OCI-LY1 (cell line): Measurements from ENCODE around the gene ABCB10.

Experiments used
- H2AFZ ChIP-seq: fragments of 200-600 bp; sonication (generic), shearing (Covaris generic); 2 replicates; pipeline ENCODE4 v1.6.0; 2014; ENCODE audit warnings: antibody characterized with exemption, mild to moderate bottlenecking, low read length
- H3F3A ChIP-seq: fragments of 200-600 bp; sonication (generic), shearing (Covaris generic); 2 replicates; pipeline ENCODE4 v1.6.0; 2014; ENCODE audit warnings: mild to moderate bottlenecking, antibody characterized with exemption, low read length, moderate library complexity; ENCODE audit not compliant: insufficient read depth
- H3K27ac ChIP-seq: fragments of 200-600 bp; sonication (generic); 2 replicates; pipeline ENCODE4 v1.5.1; 2014; ENCODE audit warnings: low read length, mixed run types, mild to moderate bottlenecking, low read depth; ENCODE audit not compliant: poor library complexity, severe bottlenecking
- H3K27me3 ChIP-seq: fragments of 200-600 bp; sonication (generic); 2 replicates; pipeline ENCODE4 v1.6.0; 2014; ENCODE audit warnings: antibody characterized with exemption, mild to moderate bottlenecking, low read length, moderate library complexity; ENCODE audit not compliant: insufficient read depth
- H3K36me3 ChIP-seq: fragments of 200-600 bp; sonication (generic); 2 replicates; pipeline ENCODE4 v1.6.1; 2014; ENCODE audit warnings: mild to moderate bottlenecking, antibody characterized with exemption, low read length, moderate library complexity, mixed read lengths; ENCODE audit not compliant: insufficient read depth
- H3K4me1 ChIP-seq: fragments of 200-600 bp; sonication (generic); 2 replicates; pipeline ENCODE4 v1.5.1; 2014; ENCODE audit warnings: mild to moderate bottlenecking, low read length, moderate library complexity; ENCODE audit not compliant: insufficient read depth, severe bottlenecking
- H3K4me2 ChIP-seq: fragments of 200-600 bp; sonication (generic), shearing (Covaris generic); 2 replicates; pipeline ENCODE4 v1.6.1; 2014; ENCODE audit warnings: low read length
- H3K4me3 ChIP-seq: fragments of 200-600 bp; sonication (generic); 2 replicates; pipeline ENCODE4 v1.5.1; 2014; ENCODE audit warnings: low read length, low read depth, mild to moderate bottlenecking, mixed read lengths; ENCODE audit not compliant: poor library complexity, severe bottlenecking
- H3K79me2 ChIP-seq: fragments of 200-600 bp; shearing (Covaris generic); 2 replicates; pipeline ENCODE4 v1.6.1; 2016; ENCODE audit warnings: mixed run types, low read length, mixed read lengths; ENCODE audit not compliant: insufficient read depth
- H3K9ac ChIP-seq: fragments of 200-600 bp; sonication (generic), shearing (Covaris generic); 2 replicates; pipeline ENCODE4 v1.6.1; 2014; ENCODE audit warnings: mild to moderate bottlenecking, low read length, mixed read lengths
- H3K9me2 ChIP-seq: fragments of 200-600 bp; sonication (generic), shearing (Covaris generic); 2 replicates; pipeline ENCODE4 v1.6.1; 2014; ENCODE audit warnings: low read depth, mild to moderate bottlenecking, low read length, mixed read lengths
- H3K9me3 ChIP-seq: fragments of 200-600 bp; shearing (Covaris generic); 2 replicates; pipeline ENCODE4 v1.6.1; 2014; ENCODE audit warnings: low read length, mixed read lengths
- H4K20me1 ChIP-seq: fragments of 200-600 bp; sonication (generic), shearing (Covaris generic); 2 replicates; pipeline ENCODE4 v1.6.0; 2016; ENCODE audit warnings: mild to moderate bottlenecking, low read length; ENCODE audit not compliant: insufficient read depth
- EZH2 ChIP-seq: fragments of 200-600 bp; sonication (generic), shearing (Covaris generic); IDR thresholded peaks from 2 replicates; pipeline ENCODE4 v1.8.0; 2017; ENCODE audit warnings: borderline replicate concordance, mixed run types, mild to moderate bottlenecking, antibody characterized with exemption, low read length, moderate library complexity, mixed read lengths
- TF ChIP-seq, protein P1 (sequence below): fragments of 200-600 bp; sonication (generic), shearing (Covaris generic); IDR thresholded peaks from 2 replicates; pipeline ENCODE4 v1.5.1; 2017; ENCODE audit warnings: mild to moderate bottlenecking, antibody characterized with exemption, low read length, moderate library complexity, mixed read lengths

ABCB10 gene

DNA sequence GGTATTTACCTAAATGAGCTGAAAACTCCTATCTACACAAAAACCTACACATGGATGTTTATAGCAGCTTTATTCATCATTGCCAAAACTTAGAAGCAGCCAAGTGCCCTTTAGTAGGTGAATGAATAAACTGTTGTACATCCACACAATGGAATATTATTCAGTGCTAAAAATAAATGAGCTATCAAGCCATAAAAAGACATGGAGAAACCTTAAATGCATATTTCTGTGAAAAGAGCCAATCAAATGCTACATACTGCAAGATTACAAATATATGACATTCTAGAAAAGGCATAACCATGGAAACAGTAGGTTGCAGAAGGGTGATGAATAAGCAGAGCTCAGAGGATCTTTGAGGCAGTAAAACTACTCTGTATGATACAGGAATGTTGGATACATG lies 23.3 kb downstream of the ABCB10 start:
- H3K4me1 ChIP-seq: no peaks in the 10 kb centered on the region
- H3K79me2 ChIP-seq: no peaks in the 10 kb centered on the region
- no peak overlapping the region for H3K4me2 ChIP-seq
- no peak overlapping the region for H3K27ac ChIP-seq
- peaks cover 71% of the 10 kb centered on the region for H3K36me3 ChIP-seq
- TF ChIP-seq, protein P1, sequence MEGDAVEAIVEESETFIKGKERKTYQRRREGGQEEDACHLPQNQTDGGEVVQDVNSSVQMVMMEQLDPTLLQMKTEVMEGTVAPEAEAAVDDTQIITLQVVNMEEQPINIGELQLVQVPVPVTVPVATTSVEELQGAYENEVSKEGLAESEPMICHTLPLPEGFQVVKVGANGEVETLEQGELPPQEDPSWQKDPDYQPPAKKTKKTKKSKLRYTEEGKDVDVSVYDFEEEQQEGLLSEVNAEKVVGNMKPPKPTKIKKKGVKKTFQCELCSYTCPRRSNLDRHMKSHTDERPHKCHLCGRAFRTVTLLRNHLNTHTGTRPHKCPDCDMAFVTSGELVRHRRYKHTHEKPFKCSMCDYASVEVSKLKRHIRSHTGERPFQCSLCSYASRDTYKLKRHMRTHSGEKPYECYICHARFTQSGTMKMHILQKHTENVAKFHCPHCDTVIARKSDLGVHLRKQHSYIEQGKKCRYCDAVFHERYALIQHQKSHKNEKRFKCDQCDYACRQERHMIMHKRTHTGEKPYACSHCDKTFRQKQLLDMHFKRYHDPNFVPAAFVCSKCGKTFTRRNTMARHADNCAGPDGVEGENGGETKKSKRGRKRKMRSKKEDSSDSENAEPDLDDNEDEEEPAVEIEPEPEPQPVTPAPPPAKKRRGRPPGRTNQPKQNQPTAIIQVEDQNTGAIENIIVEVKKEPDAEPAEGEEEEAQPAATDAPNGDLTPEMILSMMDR: no peak
- no peak for TF ChIP-seq EZH2
- no peaks in the 10 kb centered on the region for H3K9me2 ChIP-seq
- no peaks in the 10 kb centered on the region for H3K27me3 ChIP-seq
- no peaks in the 10 kb centered on the region for H3F3A ChIP-seq
- H2AFZ ChIP-seq: no peak overlapping the region
- H3K9ac ChIP-seq: no peak overlapping the region
- H4K20me1 ChIP-seq: no peaks in the 10 kb centered on the region
- H3K9me3 ChIP-seq: no peaks in the 10 kb centered on the region
- no peak overlapping the region for H3K4me3 ChIP-seq

DNA sequence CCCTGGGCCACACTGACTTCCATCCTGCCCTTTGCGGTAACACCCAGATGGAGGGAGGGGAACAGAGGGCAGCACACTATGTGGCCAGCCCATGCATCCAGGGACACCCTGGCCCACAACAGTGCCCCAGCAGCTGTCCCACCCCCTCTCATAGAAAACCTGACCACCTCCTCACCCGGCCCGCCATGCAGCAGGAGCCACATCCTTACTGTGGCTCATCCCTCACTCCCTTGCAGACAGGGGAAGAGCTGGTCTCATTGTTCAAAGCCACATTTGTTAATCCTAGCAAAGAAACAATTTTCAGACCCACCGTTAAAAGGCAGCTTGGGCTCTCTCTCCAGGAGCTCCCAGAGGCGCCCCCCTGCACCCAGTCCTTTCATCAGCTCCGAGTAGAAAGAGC lies 27.2 kb downstream of the ABCB10 start:
- Histone ChIP-seq H3K79me2 (no peaks in the 10 kb centered on the region), H3K4me3 (no peak overlapping the region), H3K27me3 (no peaks in the 10 kb centered on the region), H3K9me2 (no peaks in the 10 kb centered on the region), H3F3A (no peaks in the 10 kb centered on the region), H2AFZ (no peak overlapping the region), H3K4me2 (no peak overlapping the region), H3K4me1 (no peaks in the 10 kb centered on the region), H3K9me3 (no peaks in the 10 kb centered on the region), H3K27ac (no peak overlapping the region), H3K9ac (no peak overlapping the region), H4K20me1 (no peaks in the 10 kb centered on the region), H3K36me3 (peaks cover 62% of the 10 kb centered on the region)
- no peak for TF ChIP-seq EZH2
- TF ChIP-seq, protein P1: no peak

DNA sequence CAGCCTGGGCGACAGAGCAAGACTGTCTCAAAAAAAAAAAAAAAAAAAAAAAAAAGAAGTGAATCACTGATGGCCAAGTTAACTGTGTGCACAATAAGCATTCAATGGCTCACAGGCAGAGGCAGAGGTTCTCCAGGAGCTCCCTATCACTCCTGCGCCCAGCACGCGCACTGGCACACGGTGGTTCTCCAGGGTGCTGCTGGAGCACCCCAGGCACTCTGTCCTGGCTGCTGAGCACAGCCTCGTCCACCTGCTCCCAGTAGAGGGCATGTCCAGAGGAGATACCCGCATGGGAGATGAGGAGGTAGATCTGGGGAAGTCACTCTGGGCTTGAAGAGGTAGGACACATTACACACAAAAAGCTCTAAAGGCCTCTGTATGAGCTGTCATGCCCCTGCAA lies 28.9 kb downstream of the ABCB10 start:
- TF ChIP-seq, protein P1: no peak
- no peak for TF ChIP-seq EZH2
- Histone ChIP-seq H3F3A (no peaks in the 10 kb centered on the region), H3K4me3 (no peak overlapping the region), H3K4me1 (no peaks in the 10 kb centered on the region), H3K4me2 (no peak overlapping the region), H3K27me3 (no peaks in the 10 kb centered on the region), H3K9me2 (no peaks in the 10 kb centered on the region), H3K27ac (no peak overlapping the region), H3K9ac (no peak overlapping the region), H2AFZ (no peak overlapping the region), H3K79me2 (no peaks in the 10 kb centered on the region), H3K9me3 (no peaks in the 10 kb centered on the region), H4K20me1 (no peaks in the 10 kb centered on the region), H3K36me3 (peaks cover 61% of the 10 kb centered on the region)
